HG03066 (cell line): ENCODE data around the gene DAZAP1.

Experiments used
- ATAC-seq: cut with Tn5 transposase; IDR thresholded peaks from one replicate; pipeline ENCODE4 v1.9.1; 2021; ENCODE audit warnings: low read depth; ENCODE audit not compliant: unreplicated experiment

Gene DAZAP1

GRCh38 chr19:1453525-1454364, 46.4 kb downstream of the DAZAP1 start:
- ATAC-seq = no peak

DNA sequence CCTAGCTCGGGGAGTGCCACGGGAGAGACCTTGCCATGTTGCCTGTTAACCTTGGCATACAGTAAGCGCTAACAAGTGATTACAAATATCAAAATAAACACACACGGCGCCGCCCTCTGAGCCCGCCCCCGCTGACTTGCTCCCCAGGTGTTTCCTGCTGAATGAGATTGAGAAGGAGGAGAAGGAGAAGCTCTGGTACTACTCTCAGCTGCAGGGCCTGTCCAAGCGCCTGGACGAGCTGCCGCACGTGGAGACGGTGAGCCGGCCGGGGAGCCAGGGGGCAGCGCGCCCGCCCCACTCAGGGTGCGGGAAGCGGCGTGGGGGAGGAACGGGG, 47.6 kb downstream of the DAZAP1 start:
- ATAC-seq = no peak

DNA sequence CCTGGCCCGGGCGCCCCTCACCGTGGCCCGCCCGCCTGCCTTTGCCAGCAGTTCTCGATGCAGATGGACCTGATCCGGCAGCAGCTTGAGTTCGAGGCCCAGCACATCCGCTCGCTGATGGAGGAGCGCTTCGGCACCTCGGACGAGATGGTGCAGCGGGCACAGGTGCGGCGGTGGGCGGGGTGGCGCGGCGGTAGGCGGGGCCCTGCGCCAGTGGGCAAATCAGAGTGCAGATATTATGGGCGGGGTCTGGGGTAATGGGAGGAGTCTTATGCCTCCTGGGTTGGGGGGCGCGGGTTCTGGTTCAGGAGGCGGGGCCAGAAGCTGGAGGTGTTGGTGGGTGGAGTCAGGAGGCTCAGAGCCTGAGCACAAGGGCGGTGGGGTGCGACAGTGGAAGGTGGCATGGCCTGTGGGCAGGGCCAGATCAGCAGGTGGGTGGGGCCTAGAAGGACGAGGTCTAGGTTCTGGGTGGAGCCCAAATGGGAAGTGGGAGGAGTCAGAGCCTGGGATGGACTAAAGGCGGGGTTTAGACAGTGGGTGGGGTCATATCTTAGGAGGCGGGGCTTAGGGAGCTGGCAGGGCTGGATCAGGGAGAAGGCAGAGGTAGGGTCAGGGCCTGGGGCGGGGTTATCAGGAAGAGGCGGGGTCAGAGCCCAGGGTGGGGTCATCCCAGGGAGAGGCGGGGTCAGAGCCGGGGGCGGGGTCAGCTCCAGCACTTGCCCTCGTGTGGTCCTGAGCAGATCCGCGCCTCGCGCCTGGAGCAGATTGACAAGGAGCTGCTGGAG, 48.1 kb downstream of the DAZAP1 start:
- ATAC-seq = no peak

DNA sequence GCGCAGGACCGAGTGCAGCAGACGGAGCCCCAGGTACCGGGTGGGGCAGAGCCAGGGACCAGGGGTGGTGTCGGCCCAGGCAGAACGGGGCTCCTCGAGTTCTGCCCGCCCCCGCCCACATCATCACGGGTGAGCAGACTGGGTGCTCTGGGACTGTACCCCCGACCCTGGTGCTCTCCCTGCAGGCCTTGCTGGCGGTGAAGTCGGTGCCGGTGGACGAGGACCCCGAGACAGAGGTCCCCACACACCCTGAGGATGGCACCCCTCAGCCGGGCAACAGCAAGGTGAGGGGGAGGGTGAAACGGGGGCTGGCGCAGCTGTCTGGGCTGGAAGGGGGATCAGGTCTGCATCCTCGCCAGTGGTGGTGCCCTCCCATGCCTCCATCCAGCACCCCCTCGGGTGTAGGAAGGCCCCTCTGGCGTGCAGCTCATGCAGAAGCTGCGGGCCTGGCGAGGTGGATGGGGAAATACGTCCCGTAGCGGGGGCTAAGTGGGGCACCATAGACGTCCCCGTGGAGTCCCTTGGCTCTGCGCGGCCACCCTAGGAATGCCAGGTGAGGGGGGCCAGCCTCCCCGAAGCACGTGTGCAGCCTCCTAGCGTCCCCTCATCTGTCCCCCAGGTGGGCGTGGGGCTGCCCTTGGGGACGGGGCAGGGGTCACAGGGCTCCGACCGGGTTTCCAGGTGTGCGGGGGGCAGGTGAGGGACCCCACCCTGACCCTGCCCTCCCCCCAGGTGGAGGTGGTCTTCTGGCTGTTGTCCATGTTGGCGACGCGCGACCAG, 48.9 kb downstream of the DAZAP1 start:
- ATAC-seq = no peak

DNA sequence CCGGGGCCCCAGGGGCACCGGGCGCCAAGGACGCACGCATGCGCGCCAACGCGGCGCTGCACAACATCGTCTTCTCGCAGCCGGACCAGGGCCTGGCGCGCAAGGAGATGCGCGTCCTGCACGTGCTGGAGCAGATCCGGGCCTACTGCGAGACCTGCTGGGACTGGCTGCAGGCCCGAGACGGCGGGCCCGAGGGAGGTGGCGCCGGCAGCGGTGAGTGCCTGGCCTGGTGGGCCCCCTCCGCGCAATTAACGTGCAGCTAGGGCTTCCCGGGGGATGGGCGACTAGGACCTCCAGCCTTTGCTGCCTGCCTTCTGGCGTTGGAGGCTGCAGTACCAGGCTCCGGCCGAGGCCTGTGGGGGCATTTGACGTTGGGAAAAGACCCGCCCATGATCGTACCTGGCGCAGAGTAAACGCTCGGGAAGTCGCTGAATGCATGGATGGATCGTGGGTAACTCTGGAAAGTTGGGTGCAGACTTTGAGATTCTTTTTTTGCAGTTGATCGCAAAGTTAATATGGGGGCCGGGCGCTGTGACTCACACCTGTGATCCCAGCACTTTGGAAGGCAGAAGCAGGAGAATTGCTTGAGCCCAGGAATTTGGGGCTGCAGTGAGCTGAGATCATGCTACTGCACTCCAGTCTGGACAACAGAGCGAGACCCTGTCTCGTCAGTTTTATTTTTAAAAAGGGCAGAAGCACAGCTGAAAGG, 49.8 kb downstream of the DAZAP1 start:
- no peak for ATAC-seq

DNA sequence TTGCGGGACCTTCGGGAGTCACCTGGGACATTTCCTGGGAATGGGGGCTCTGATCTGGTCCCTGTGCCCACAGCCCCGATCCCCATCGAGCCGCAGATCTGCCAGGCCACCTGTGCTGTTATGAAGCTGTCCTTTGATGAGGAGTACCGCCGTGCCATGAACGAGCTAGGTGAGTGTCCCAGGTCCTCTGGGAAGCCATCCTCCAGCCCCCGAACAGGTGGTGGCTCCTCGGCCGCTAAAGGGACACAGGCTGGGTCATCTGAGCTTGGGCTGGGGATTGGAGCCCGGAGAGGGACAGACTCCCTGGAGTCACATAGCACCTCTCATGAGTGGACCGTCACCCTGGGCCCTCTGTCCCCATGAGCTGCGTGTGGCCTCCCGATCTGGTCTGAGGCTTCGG, 50.5 kb downstream of the DAZAP1 start:
- ATAC-seq = no peak

GRCh38 chr19:1459479-1459878, 52.1 kb downstream of the DAZAP1 start:
- ATAC-seq = no peak

DNA sequence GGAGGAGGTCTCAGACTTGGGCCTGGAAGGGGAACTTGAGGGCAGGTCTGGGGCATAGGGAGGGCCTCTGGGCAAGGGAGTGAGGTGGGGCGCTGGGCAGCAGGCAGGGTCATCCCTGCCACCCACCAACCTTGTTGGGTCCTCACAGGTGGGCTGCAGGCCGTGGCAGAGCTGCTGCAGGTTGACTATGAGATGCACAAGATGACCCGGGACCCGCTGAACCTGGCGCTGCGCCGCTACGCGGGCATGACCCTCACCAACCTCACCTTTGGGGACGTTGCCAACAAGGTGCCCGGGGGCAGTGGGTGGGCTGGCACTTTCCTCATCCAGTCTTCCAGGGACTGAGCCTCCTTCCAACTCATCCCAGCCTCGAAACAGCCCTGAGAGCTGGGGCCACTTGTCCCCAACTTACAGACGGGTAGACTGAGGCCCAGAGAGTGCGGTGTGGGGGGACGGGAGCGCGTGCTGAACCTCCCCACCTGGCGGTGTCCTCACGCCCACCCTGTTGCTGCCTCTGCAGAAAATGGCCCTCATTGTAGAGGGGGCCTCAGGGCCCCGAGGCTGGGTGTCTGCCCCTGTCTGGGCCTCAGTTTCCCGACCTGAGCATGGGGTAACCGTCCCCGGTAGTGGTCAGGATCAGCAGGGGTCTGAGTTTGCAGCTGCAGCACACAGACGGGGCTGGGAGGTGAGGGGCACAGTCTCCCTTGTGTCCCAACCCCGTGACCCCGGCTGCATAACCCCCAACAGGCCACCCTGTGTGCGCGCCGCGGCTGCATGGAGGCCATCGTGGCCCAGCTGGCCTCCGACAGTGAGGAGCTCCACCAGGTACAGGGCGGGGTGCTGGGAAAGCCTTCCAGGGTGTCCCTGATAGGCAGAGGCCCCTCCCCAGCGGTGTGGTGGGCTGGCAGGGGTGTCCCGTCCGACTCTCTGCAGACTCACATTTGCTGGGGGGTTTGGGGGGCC, 52.9 kb downstream of the DAZAP1 start:
- no peak for ATAC-seq

GRCh38 chr19:1461862-1462261, 54.5 kb downstream of the DAZAP1 start:
- ATAC-seq = no peak

GRCh38 chr19:1465191-1466016, 58.0 kb downstream of the DAZAP1 start:
- ATAC-seq = no peak

DNA sequence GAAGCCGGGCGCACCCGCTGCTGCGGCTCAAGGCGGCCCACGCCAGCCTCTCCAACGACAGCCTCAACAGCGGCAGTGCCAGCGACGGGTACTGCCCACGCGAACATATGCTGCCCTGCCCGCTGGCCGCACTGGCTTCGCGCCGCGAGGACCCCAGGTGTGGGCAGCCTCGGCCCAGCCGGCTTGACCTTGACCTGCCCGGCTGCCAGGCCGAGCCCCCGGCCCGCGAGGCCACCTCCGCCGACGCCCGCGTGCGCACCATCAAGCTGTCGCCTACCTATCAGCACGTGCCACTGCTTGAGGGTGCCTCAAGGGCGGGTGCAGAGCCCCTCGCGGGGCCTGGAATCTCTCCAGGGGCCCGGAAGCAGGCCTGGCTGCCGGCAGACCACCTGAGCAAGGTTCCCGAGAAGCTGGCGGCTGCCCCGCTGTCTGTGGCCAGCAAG, 58.7 kb downstream of the DAZAP1 start:
- no peak for ATAC-seq

- no peak for ATAC-seq
Measured at GRCh38 chr19:1466461-1467214, 59.3 kb downstream of the DAZAP1 start.

GRCh38 chr19:1467215-1467489, 59.8 kb downstream of the DAZAP1 start:
- ATAC-seq = no peak

DNA sequence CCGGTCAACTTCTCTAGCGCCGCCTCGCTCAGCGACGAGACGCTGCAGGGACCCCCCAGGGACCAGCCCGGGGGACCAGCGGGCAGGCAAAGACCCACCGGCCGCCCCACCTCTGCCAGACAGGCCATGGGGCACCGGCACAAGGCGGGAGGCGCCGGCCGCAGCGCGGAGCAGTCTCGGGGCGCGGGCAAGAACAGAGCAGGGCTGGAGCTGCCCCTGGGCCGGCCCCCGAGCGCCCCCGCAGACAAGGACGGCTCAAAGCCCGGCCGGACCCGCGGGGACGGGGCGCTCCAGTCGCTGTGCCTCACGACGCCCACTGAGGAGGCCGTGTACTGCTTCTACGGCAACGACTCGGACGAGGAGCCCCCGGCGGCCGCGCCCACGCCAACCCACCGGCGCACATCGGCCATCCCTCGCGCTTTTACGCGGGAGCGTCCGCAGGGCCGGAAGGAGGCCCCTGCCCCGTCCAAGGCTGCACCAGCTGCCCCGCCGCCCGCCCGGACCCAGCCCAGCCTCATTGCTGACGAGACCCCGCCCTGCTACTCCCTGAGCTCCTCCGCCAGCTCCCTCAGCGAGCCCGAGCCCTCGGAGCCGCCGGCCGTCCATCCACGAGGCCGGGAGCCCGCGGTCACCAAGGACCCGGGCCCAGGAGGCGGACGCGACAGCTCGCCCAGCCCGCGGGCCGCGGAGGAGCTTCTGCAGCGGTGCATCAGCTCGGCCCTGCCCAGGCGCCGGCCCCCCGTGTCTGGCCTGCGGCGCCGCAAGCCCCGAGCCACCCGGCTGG, 60.3 kb downstream of the DAZAP1 start:
- no peak for ATAC-seq

DNA sequence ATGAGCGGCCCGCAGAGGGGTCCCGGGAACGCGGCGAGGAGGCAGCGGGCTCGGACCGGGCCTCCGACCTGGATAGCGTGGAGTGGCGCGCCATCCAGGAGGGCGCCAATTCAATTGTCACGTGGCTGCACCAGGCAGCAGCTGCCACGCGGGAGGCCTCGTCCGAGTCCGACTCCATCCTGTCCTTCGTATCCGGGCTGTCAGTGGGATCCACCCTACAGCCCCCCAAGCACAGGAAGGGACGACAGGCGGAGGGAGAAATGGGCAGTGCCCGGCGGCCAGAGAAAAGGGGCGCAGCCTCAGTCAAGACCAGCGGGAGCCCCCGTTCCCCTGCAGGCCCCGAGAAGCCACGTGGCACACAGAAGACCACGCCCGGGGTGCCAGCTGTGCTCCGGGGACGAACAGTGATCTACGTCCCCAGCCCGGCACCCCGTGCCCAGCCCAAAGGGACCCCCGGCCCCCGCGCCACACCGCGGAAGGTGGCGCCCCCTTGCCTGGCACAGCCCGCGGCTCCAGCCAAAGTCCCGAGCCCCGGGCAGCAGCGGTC, 61.0 kb downstream of the DAZAP1 start:
- ATAC-seq = no peak

DNA sequence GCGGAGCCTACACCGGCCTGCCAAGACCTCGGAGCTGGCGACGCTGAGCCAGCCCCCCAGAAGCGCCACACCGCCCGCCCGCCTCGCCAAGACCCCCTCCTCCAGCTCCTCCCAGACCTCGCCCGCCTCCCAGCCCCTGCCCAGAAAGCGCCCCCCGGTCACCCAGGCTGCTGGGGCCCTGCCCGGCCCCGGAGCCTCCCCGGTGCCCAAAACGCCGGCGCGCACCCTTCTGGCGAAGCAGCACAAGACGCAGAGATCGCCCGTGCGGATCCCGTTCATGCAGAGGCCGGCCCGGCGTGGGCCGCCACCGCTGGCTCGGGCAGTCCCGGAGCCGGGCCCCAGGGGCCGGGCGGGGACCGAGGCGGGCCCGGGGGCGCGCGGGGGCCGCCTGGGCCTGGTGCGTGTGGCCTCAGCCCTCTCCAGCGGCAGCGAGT, 61.5 kb downstream of the DAZAP1 start:
- no peak for ATAC-seq
